ENCODE results near the gene CTBP2. TPM values are rescaled to one million over a fixed set of nuclear protein-coding genes. Genes with fewer than 3 reads are reported as not detected.
A peak's percentile ranks its signal among the peaks of the same experiment; 100 is the strongest.

Gene CTBP2
- total RNA-seq, 6 experiments from 2014 or later, result 70.6 to 86.9 (median 78.8) TPM

- H3K4me1 Mint-ChIP-seq (ENCODE audit: low read depth), result peaks cover 63% of the 10 kb centered on the region
- H3K36me3 Mint-ChIP-seq (ENCODE audit: low read depth), result peaks cover 24% of the 10 kb centered on the region
- DNase-seq, result no peak
- H3K27me3 Mint-ChIP-seq (ENCODE audit: insufficient read depth), result peaks cover 4% of the 10 kb centered on the region
- no peak overlapping the region; the same call in 1 of the 2 replicates for H3K27ac Mint-ChIP-seq
- TF ChIP-seq CTCF (IDR thresholded peaks at IDR 0.05), result no peak
- no peaks in the 10 kb centered on the region for H3K9me3 Mint-ChIP-seq
- no peak overlapping the region for H3K4me3 Mint-ChIP-seq
These were observed 105.6 kb downstream of the CTBP2 start for GRCh38 chr10:125054669-125055268.

GRCh38 chr10:125054216-125054615 lies 106.1 kb downstream of the CTBP2 start:
- Mint-ChIP-seq H3K4me1 (ENCODE audit: low read depth) (peaks cover 63% of the 10 kb centered on the region), H3K4me3 (no peak overlapping the region)

GRCh38 chr10:125052146-125052545 lies 108.2 kb downstream of the CTBP2 start:
- Mint-ChIP-seq H3K27me3 (ENCODE audit: insufficient read depth) (peaks cover 4% of the 10 kb centered on the region; the same call in 1 of the 2 replicates), H3K9me3 (no peaks in the 10 kb centered on the region), H3K27ac (no peak overlapping the region), H3K4me3 (no peak overlapping the region), H3K36me3 (ENCODE audit: low read depth) (peaks cover 11% of the 10 kb centered on the region), H3K4me1 (ENCODE audit: low read depth) (peaks cover 63% of the 10 kb centered on the region)
- DNase-seq, result no peak
- no peak for TF ChIP-seq CTCF (IDR thresholded peaks at IDR 0.05)

More at GRCh38 chr10:125054216-125054615, 106.1 kb downstream of the CTBP2 start:
- no peak for TF ChIP-seq CTCF (IDR thresholded peaks at IDR 0.05)
- Mint-ChIP-seq H3K9me3 (no peaks in the 10 kb centered on the region), H3K27ac (no peak overlapping the region), H3K27me3 (ENCODE audit: insufficient read depth) (peaks cover 3% of the 10 kb centered on the region), H3K36me3 (ENCODE audit: low read depth) (peaks cover 19% of the 10 kb centered on the region)
- DNase-seq, result no peak

GRCh38 chr10:125050383-125050782 lies 110.0 kb downstream of the CTBP2 start:
- DNase-seq, result no peak
- H3K27ac Mint-ChIP-seq, result no peak overlapping the region
- peaks cover 8% of the 10 kb centered on the region for H3K36me3 Mint-ChIP-seq (ENCODE audit: low read depth)
- H3K9me3 Mint-ChIP-seq, result no peaks in the 10 kb centered on the region
- peaks cover 66% of the 10 kb centered on the region for H3K4me1 Mint-ChIP-seq (ENCODE audit: low read depth)
- H3K4me3 Mint-ChIP-seq, result no peak overlapping the region
- peaks cover 1% of the 10 kb centered on the region; the same call in 1 of the 2 replicates for H3K27me3 Mint-ChIP-seq (ENCODE audit: insufficient read depth)
- TF ChIP-seq CTCF (IDR thresholded peaks at IDR 0.05), result no peak

- peaks cover 2% of the 10 kb centered on the region; the same call in 1 of the 2 replicates for H3K27me3 Mint-ChIP-seq (ENCODE audit: insufficient read depth)
- no peaks in the 10 kb centered on the region for H3K9me3 Mint-ChIP-seq
- peaks cover 66% of the 10 kb centered on the region for H3K4me1 Mint-ChIP-seq (ENCODE audit: low read depth)
- DNase-seq, result no peak
- peak overlapping the region; percentile 51 for H3K27ac Mint-ChIP-seq
- TF ChIP-seq CTCF (IDR thresholded peaks at IDR 0.05), result no peak
- peaks cover under 1% of the 10 kb centered on the region for H3K36me3 Mint-ChIP-seq (ENCODE audit: low read depth)
- H3K4me3 Mint-ChIP-seq, result peak overlapping the region; percentile 4; the same call in 1 of the 2 replicates
These were observed 111.0 kb downstream of the CTBP2 start for GRCh38 chr10:125049216-125049881.
